GM12891 (cell line): ENCODE measurements around the gene ZNF836.

ENCODE experiments used
- POLR2A ChIP-seq: IDR thresholded peaks from 2 replicates; pipeline ENCODE4 v1.6.1; 2011; ENCODE audit warnings: low read depth, low read length, control low read depth
- POLR2AphosphoS5 ChIP-seq: IDR thresholded peaks from 2 replicates; pipeline ENCODE4 v1.6.1; 2011; ENCODE audit warnings: low read depth, low read length, control low read depth
- POU2F2 ChIP-seq: IDR thresholded peaks from 2 replicates; pipeline ENCODE4 v1.6.1; 2011; ENCODE audit warnings: low read depth, mild to moderate bottlenecking, control low read depth, low read length, moderate library complexity
- SPI1 ChIP-seq: IDR thresholded peaks from 2 replicates; pipeline ENCODE4 v1.6.1; 2011; ENCODE audit warnings: low read depth, low read length, control low read depth
- TAF1 ChIP-seq: IDR thresholded peaks from 2 replicates; pipeline ENCODE4 v1.6.1; 2011; ENCODE audit warnings: low read depth, low read length, control low read depth

- TF ChIP-seq SPI1: no peak
- TF ChIP-seq POLR2AphosphoS5: no peak
- TF ChIP-seq POLR2A: no peak
- TF ChIP-seq TAF1: no peak
- no peak for TF ChIP-seq POU2F2
These were observed 60.6 kb downstream of the ZNF836 start for GRCh38 chr19:52110780-52111179.
